Neural progenitor cell (in vitro differentiated cells): ENCODE measurements around the gene CNTRL. TPM values are rescaled to one million over a fixed set of nuclear protein-coding genes. Genes with fewer than 3 reads are reported as not detected.

Experiments used
- DNase-seq: peaks from one replicate; pipeline ENCODE4 v3.0.0-alpha.2; 2016; ENCODE audit warnings: low spot score
- H2AFZ ChIP-seq: fragments of 200-600 bp; sonication (generic); replicated peaks from 2 replicates; pipeline ENCODE4 v1.6.1; 2016; ENCODE audit warnings: antibody characterized with exemption
- H3F3A ChIP-seq: fragments of 200-600 bp; sonication (generic); 2 replicates; pipeline ENCODE4 v1.6.1; 2016; ENCODE audit warnings: antibody characterized with exemption, low read depth
- H3K27ac ChIP-seq: fragments of 200-600 bp; sonication (generic); 2 replicates; pipeline ENCODE4 v1.5.1; 2016; ENCODE audit warnings: mild to moderate bottlenecking
- H3K27me3 ChIP-seq: fragments of 200-600 bp; sonication (generic); 2 replicates; pipeline ENCODE4 v1.6.1; 2016; ENCODE audit warnings: mild to moderate bottlenecking, moderate library complexity
- H3K36me3 ChIP-seq: fragments of 200-600 bp; sonication (generic); 2 replicates; pipeline ENCODE4 v1.5.1; 2016
- H3K4me1 ChIP-seq: fragments of 200-600 bp; sonication (generic); 2 replicates; pipeline ENCODE4 v1.6.1; 2016; ENCODE audit warnings: mixed run types
- H3K4me2 ChIP-seq: fragments of 200-600 bp; sonication (generic); 2 replicates; pipeline ENCODE4 v1.6.1; 2016
- H3K4me3 ChIP-seq: fragments of 200-600 bp; sonication (generic); 2 replicates; pipeline ENCODE4 v1.5.1; 2016
- H3K79me2 ChIP-seq: fragments of 200-600 bp; sonication (generic); 2 replicates; pipeline ENCODE4 v1.6.1; 2016; ENCODE audit warnings: low read depth
- H3K9ac ChIP-seq: fragments of 200-600 bp; sonication (generic); 2 replicates; pipeline ENCODE4 v1.6.1; 2016
- H3K9me3 ChIP-seq: fragments of 200-600 bp; sonication (generic); 2 replicates; pipeline ENCODE4 v1.5.1; 2016; ENCODE audit warnings: low read depth
- H4K20me1 ChIP-seq: fragments of 200-600 bp; sonication (generic); 2 replicates; pipeline ENCODE4 v1.6.1; 2016; ENCODE audit warnings: low read depth
- H3K27ac Mint-ChIP-seq: 3 replicates; pipeline ENCODE4 v1.8.0; 2021; ENCODE audit warnings: mixed read lengths
- H3K27me3 Mint-ChIP-seq: 2 replicates; pipeline ENCODE4 v1.8.0; 2022; ENCODE audit warnings: low read depth, mild to moderate bottlenecking, inconsistent platforms, moderate library complexity, mixed read lengths; ENCODE audit not compliant: insufficient read depth
- H3K36me3 Mint-ChIP-seq: 3 replicates; pipeline ENCODE4 v1.8.0; 2021; ENCODE audit warnings: mixed read lengths
- H3K4me1 Mint-ChIP-seq: 3 replicates; pipeline ENCODE4 v1.8.0; 2021; ENCODE audit warnings: mixed read lengths
- H3K4me3 Mint-ChIP-seq: 3 replicates; pipeline ENCODE4 v1.8.0; 2021; ENCODE audit warnings: mild to moderate bottlenecking, moderate library complexity, mixed read lengths
- H3K9me3 Mint-ChIP-seq: 3 replicates; pipeline ENCODE4 v1.8.0; 2020; ENCODE audit warnings: mixed read lengths
- CTCF ChIP-seq: fragments of 200-600 bp; sonication (generic); IDR thresholded peaks from 2 replicates; pipeline ENCODE4 v1.5.1; 2017; ENCODE audit warnings: antibody characterized with exemption, mild to moderate bottlenecking
- EZH2 ChIP-seq: fragments of 200-600 bp; sonication (generic); IDR thresholded peaks from 2 replicates; pipeline ENCODE4 v1.6.1; 2017; ENCODE audit warnings: antibody characterized with exemption, mild to moderate bottlenecking, moderate library complexity
- EZH2phosphoT487 ChIP-seq: fragments of 200-600 bp; sonication (generic); IDR thresholded peaks from 2 replicates; pipeline ENCODE4 v1.6.1; 2017; ENCODE audit warnings: antibody characterized with exemption
- small RNA-seq: library from RNA; depleted of rRNA; stranded (forward); fragments of <200 nt; gene quantifications from one replicate; pipeline ENCODE3, GENCODE V24; 2015
- total RNA-seq: library from RNA; depleted of rRNA; stranded (reverse); fragments of >200 nt; gene quantifications from 2 replicates; pipeline ENCODE4 v1.2.3, GENCODE V29; 2015; ENCODE audit warnings: low replicate concordance

CNTRL gene
- total RNA-seq, 1 donor from 2014 or later, result 45.4 TPM

GRCh38 chr9:121225240-121225639, 150.5 kb downstream of the CNTRL start:
- Histone ChIP-seq H4K20me1 (no peaks in the 10 kb centered on the region), H3K4me3 (no peak overlapping the region), H3K36me3 (no peaks in the 10 kb centered on the region), H3K9ac (no peak overlapping the region), H3K27ac (no peak overlapping the region), H3F3A (peaks cover 21% of the 10 kb centered on the region), H2AFZ (no peak overlapping the region), H3K27me3 (peaks cover 6% of the 10 kb centered on the region), H3K79me2 (no peaks in the 10 kb centered on the region), H3K4me1 (peaks cover 25% of the 10 kb centered on the region), H3K4me2 (no peak overlapping the region), H3K9me3 (no peaks in the 10 kb centered on the region)
- Mint-ChIP-seq H3K4me3 (peak overlapping the region; percentile 49), H3K27me3 (peaks cover 5% of the 10 kb centered on the region), H3K27ac (no peak overlapping the region), H3K9me3 (no peaks in the 10 kb centered on the region), H3K36me3 (no peaks in the 10 kb centered on the region), H3K4me1 (peaks cover 41% of the 10 kb centered on the region)
- DNase-seq, result peak; percentile 50
- TF ChIP-seq EZH2phosphoT487 (peak; percentile 40), EZH2 (no peak)

DNA sequence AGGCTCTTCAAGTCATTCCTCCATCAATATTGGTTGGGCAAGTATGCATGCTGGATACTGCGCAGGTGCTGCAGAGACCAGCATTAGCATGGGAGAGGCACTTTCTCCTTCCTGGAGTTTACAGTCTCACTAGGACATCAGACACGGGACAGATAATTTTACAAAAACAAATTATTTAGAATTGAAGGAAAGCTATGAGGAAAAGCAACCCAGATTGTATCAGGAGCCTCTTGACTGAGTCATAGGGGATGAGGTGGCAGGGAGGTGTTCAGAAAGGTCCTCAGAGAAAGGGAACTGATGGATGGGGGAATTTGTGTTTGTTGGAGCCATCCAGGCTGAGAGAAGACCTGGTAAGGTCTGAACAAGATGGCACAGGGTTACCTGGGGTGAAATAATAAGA, 151.4 kb downstream of the CNTRL start:
- no peaks in the 10 kb centered on the region for H3K36me3 ChIP-seq
- Mint-ChIP-seq H3K27ac (no peak overlapping the region), H3K27me3 (peaks cover 5% of the 10 kb centered on the region), H3K36me3 (no peaks in the 10 kb centered on the region), H3K9me3 (no peaks in the 10 kb centered on the region), H3K4me1 (peaks cover 35% of the 10 kb centered on the region), H3K4me3 (no peak overlapping the region)
- no peaks in the 10 kb centered on the region for H4K20me1 ChIP-seq
- no peak overlapping the region for H3K9ac ChIP-seq
- TF ChIP-seq CTCF (no peak), EZH2phosphoT487 (no peak), EZH2 (no peak)
- H3F3A ChIP-seq, result peaks cover 12% of the 10 kb centered on the region
- DNase-seq, result no peak
- no peaks in the 10 kb centered on the region for H3K9me3 ChIP-seq
- no peak overlapping the region for H2AFZ ChIP-seq
- peaks cover 15% of the 10 kb centered on the region for H3K4me1 ChIP-seq
- no peak overlapping the region for H3K27ac ChIP-seq
- H3K79me2 ChIP-seq, result no peaks in the 10 kb centered on the region
- no peaks in the 10 kb centered on the region for H3K27me3 ChIP-seq
- H3K4me3 ChIP-seq, result no peak overlapping the region
- H3K4me2 ChIP-seq, result no peak overlapping the region

Small RNAs within 50 kb of the gene (small RNA-seq; reads per million reads assigned to genes)
- gene RN7SL181P, result not detected

Other genes with a start within 250 kb of the CNTRL start
- 4.6 and 8.7 TPM in 2 replicates for gene PSMD5, start 232.0 kb upstream of the CNTRL start, total RNA-seq
- 27.4 and 45.1 TPM in 2 replicates for gene PHF19, start 197.8 kb upstream of the CNTRL start, total RNA-seq
- gene TRAF1, start 148.2 kb upstream of the CNTRL start, total RNA-seq, result 3.2 and 4.5 TPM in 2 replicates
- gene C5, start 24.7 kb upstream of the CNTRL start, total RNA-seq, result 4.5 and 5.5 TPM in 2 replicates
- 23.8 and 35.9 TPM in 2 replicates for gene RAB14, start 126.9 kb downstream of the CNTRL start, total RNA-seq
- 72.1 and 114 TPM in 2 replicates for gene GSN, start 193.2 kb downstream of the CNTRL start, total RNA-seq